Skin of body (tissue), 2 donors: ENCODE data around the gene KCNJ16. TPM values are rescaled to one million over a fixed set of nuclear protein-coding genes. Genes with fewer than 3 reads are reported as not detected.
"Not testable (repeated sequence)": the region's sequence is repeated elsewhere in the genome, so short reads cannot be mapped to it uniquely, and the experiment has no call there.

Experiments used
- DNase-seq: peaks from one replicate; lab custom pipeline; 2025; lab: John Stamatoyannopoulos, UW
- total RNA-seq: library from RNA; depleted of rRNA; stranded (reverse); fragments of >200 nt; gene quantifications from one replicate; pipeline ENCODE4 v1.2.3, GENCODE V29; 2014

Gene KCNJ16
- total RNA-seq: 0.69 TPM

- no peak for DNase-seq
Measured at GRCh38 chr17:70074956-70075355, at the start of gene KCNJ16. TSS of gene KCNJ16 (plus strand) at chr17:70075225. CDS start at chr17:70132088, 56,863 bp downstream.

GRCh38 chr17:70028397-70028796 lies 46.6 kb upstream of the KCNJ16 start:
- no peak for DNase-seq

GRCh38 chr17:70028978-70029767 lies 45.9 kb upstream of the KCNJ16 start:
- no peak for DNase-seq

- no peak for DNase-seq
Measured at GRCh38 chr17:70030371-70030770, 44.7 kb upstream of the KCNJ16 start.

GRCh38 chr17:70031341-70031740 lies 43.7 kb upstream of the KCNJ16 start:
- DNase-seq: no peak

GRCh38 chr17:70033165-70033564 lies 41.9 kb upstream of the KCNJ16 start:
- no peak for DNase-seq

- DNase-seq: no peak
Measured at GRCh38 chr17:70034158-70034557, 40.9 kb upstream of the KCNJ16 start.

- DNase-seq: no peak
Measured at GRCh38 chr17:70037498-70037897, 37.5 kb upstream of the KCNJ16 start.

GRCh38 chr17:70040336-70040735 lies 34.7 kb upstream of the KCNJ16 start:
- no peak for DNase-seq

- DNase-seq: no peak
Measured at GRCh38 chr17:70041061-70041460, 34.0 kb upstream of the KCNJ16 start.

GRCh38 chr17:70041540-70041939 lies 33.5 kb upstream of the KCNJ16 start:
- no peak for DNase-seq

GRCh38 chr17:70045780-70046179 lies 29.2 kb upstream of the KCNJ16 start:
- DNase-seq: not testable (repeated sequence)

GRCh38 chr17:70047619-70048419 lies 27.2 kb upstream of the KCNJ16 start:
- no peak for DNase-seq

GRCh38 chr17:70049801-70050591 lies 25.0 kb upstream of the KCNJ16 start:
- DNase-seq: no peak

GRCh38 chr17:70050931-70051330 lies 24.1 kb upstream of the KCNJ16 start:
- DNase-seq: peak; percentile 66

- no peak for DNase-seq
Measured at GRCh38 chr17:70053241-70054234, 21.5 kb upstream of the KCNJ16 start.

- DNase-seq: no peak
Measured at GRCh38 chr17:70055000-70055399, 20.0 kb upstream of the KCNJ16 start.

- DNase-seq: no peak
Measured at GRCh38 chr17:70059071-70059470, 16.0 kb upstream of the KCNJ16 start.

GRCh38 chr17:70059649-70060048 lies 15.4 kb upstream of the KCNJ16 start:
- DNase-seq: no peak

- DNase-seq: no peak
Measured at GRCh38 chr17:70060415-70060814, 14.6 kb upstream of the KCNJ16 start.

GRCh38 chr17:70067134-70067533 lies 7.9 kb upstream of the KCNJ16 start:
- DNase-seq: no peak
